H1 (cell line): Measurements from ENCODE around the gene PLLP. TPM values are rescaled to one million over a fixed set of nuclear protein-coding genes. Genes with fewer than 3 reads are reported as not detected.
A peak's percentile ranks its signal among the peaks of the same experiment; 100 is the strongest.

Experiments used
- CTCF ChIA-PET: fragments of 300-600 bp; sonication (Branson Sonifier 250); formaldehyde crosslinking; loops from one replicate; lab custom pipeline; 2021; ENCODE audit not compliant: partially characterized antibody; lab: Charles Lee
- POLR2A ChIA-PET: fragments of 300-600 bp; sonication (Branson Sonifier 250); formaldehyde crosslinking; loops from one replicate; lab custom pipeline; 2021; ENCODE audit warnings: inconsistent platforms; ENCODE audit not compliant: partially characterized antibody; lab: Charles Lee
- DNase-seq, 2 experiments: peaks; one replicate each; pipeline versions ENCODE4 v3.0.0 to v3.0.0-alpha.2; 2010 to 2022; ENCODE audit warnings: low spot score in 2 of 2, low read depth in 1 of 2, mixed read lengths in 1 of 2
- FAIRE-seq: peaks from 2 replicates; lab custom pipeline; 2011; peaks lifted over from hg19 to GRCh38; lab: Jason Lieb, UNC
- H2AFZ ChIP-seq: 2 replicates; pipeline ENCODE4 v1.8.1; 2012; ENCODE audit warnings: low read length, inconsistent platforms
- H2AK5ac ChIP-seq: 2 replicates; pipeline ENCODE4 v1.6.1; 2013; ENCODE audit warnings: low read depth, low read length
- H2BK120ac ChIP-seq: replicated peaks from 2 replicates; pipeline ENCODE3; 2013; ENCODE audit warnings: low read depth, low read length, inconsistent platforms
- H2BK12ac ChIP-seq: 2 replicates; pipeline ENCODE4 v1.6.1; 2013; ENCODE audit warnings: low read depth, low read length
- H2BK15ac ChIP-seq: 2 replicates; pipeline ENCODE4 v1.6.1; 2013; ENCODE audit warnings: low read length
- H2BK20ac ChIP-seq: 2 replicates; pipeline ENCODE4 v1.6.1; 2013; ENCODE audit warnings: low read length
- H2BK5ac ChIP-seq: 2 replicates; pipeline ENCODE4 v1.6.1; 2013; ENCODE audit warnings: low read depth, low read length
- H3K14ac ChIP-seq: 2 replicates; pipeline ENCODE4 v1.6.1; 2013; ENCODE audit warnings: inconsistent platforms; ENCODE audit not compliant: insufficient read length
- H3K18ac ChIP-seq: 2 replicates; pipeline ENCODE4 v1.6.1; 2013; ENCODE audit warnings: low read length; ENCODE audit errors: extremely low read depth
- H3K23ac ChIP-seq: 2 replicates; pipeline ENCODE4 v1.6.1; 2013; ENCODE audit warnings: inconsistent platforms; ENCODE audit not compliant: insufficient read length
- H3K23me2 ChIP-seq: 2 replicates; pipeline ENCODE4 v1.6.1; 2013; ENCODE audit warnings: low read depth, low read length
- H3K27ac ChIP-seq: 2 replicates; pipeline ENCODE4 v1.6.1; 2011; ENCODE audit warnings: low read depth, low read length, inconsistent platforms
- H3K27me3 ChIP-seq, 4 experiments: replicated peaks in 1 of 4; 1 replicate in 1 of 4; 2 replicates in 3 of 4; pipeline versions ENCODE4 v1.6.1 to v1.8.1; 2011 to 2013; ENCODE audit warnings: low read length in 3 of 4, mild to moderate bottlenecking in 3 of 4, inconsistent platforms in 2 of 4, mixed read lengths in 2 of 4, moderate library complexity in 1 of 4; ENCODE audit not compliant: control insufficient read depth in 3 of 4, insufficient read depth in 3 of 4; ENCODE audit errors: extremely low read depth in 1 of 4
- H3K36me3 ChIP-seq, 4 experiments: 2 replicates each; pipeline versions ENCODE4 v1.6.1 to v1.8.1; 2011 to 2013; ENCODE audit warnings: mild to moderate bottlenecking in 4 of 4, low read length in 3 of 4, moderate library complexity in 2 of 4, control low read depth in 1 of 4, inconsistent platforms in 1 of 4; ENCODE audit not compliant: insufficient read depth in 4 of 4, control insufficient read depth in 2 of 4
- H3K4ac ChIP-seq: replicated peaks from 2 replicates; pipeline ENCODE3; 2013; ENCODE audit warnings: low read length, low read depth, mixed read lengths, inconsistent platforms; ENCODE audit not compliant: insufficient read length
- H3K4me1 ChIP-seq, 4 experiments: replicated peaks in 1 of 4; 1 replicate in 1 of 4; 2 replicates in 3 of 4; pipeline versions ENCODE4 v1.6.1 to v1.8.1; 2011 to 2013; ENCODE audit warnings: low read length in 3 of 4, inconsistent platforms in 2 of 4, mixed read lengths in 1 of 4; ENCODE audit not compliant: insufficient read depth in 4 of 4, control insufficient read depth in 3 of 4
- H3K4me2 ChIP-seq, 2 experiments: 2 replicates each; pipeline versions ENCODE4 v1.6.1 to v1.8.1; 2011 to 2013; ENCODE audit warnings: low read depth in 2 of 2, low read length in 2 of 2, control low read depth in 1 of 2, inconsistent platforms in 1 of 2, mild to moderate bottlenecking in 1 of 2; ENCODE audit not compliant: insufficient read depth in 1 of 2
- H3K4me3 ChIP-seq, 4 experiments: fragments of 200-600, 300-600 bp in 1 of 4; sonication (generic), shearing (Covaris generic), sonication (Bioruptor Twin) in 1 of 4; 2 replicates each; pipeline versions ENCODE4 v1.5.1 to v1.8.1; 2011 to 2016; ENCODE audit warnings: low read length in 4 of 4, low read depth in 3 of 4, control low read depth in 2 of 4, inconsistent platforms in 2 of 4, mild to moderate bottlenecking in 2 of 4, mixed read lengths in 1 of 4, moderate library complexity in 1 of 4; ENCODE audit not compliant: insufficient read depth in 2 of 4; ENCODE audit errors: extremely low read depth in 1 of 4
- H3K56ac ChIP-seq: replicated peaks from 2 replicates; pipeline ENCODE3; 2013; ENCODE audit warnings: low read depth, mild to moderate bottlenecking, mixed read lengths, low read length, inconsistent platforms; ENCODE audit not compliant: insufficient read length
- H3K79me1 ChIP-seq: 2 replicates; pipeline ENCODE4 v1.6.1; 2013; ENCODE audit warnings: low read depth, low read length, control low read depth
- H3K79me2 ChIP-seq, 2 experiments: 2 replicates each; pipeline versions ENCODE4 v1.6.1 to v1.8.1; 2012 to 2013; ENCODE audit warnings: low read length in 2 of 2, mild to moderate bottlenecking in 2 of 2, inconsistent platforms in 1 of 2; ENCODE audit not compliant: insufficient read depth in 2 of 2, control insufficient read depth in 1 of 2
- H3K9ac ChIP-seq, 4 experiments: replicated peaks in 1 of 4; 1 replicate in 1 of 4; 2 replicates in 3 of 4; pipeline versions ENCODE4 v1.6.1 to v1.8.1; 2011 to 2013; ENCODE audit warnings: low read depth in 3 of 4, low read length in 3 of 4, control low read depth in 2 of 4, mild to moderate bottlenecking in 2 of 4, moderate library complexity in 2 of 4, inconsistent platforms in 1 of 4; ENCODE audit errors: extremely low read depth in 1 of 4
- H3K9me3 ChIP-seq, 2 experiments: 2 replicates each; pipeline versions ENCODE4 v1.6.1 to v1.8.1; 2012 to 2013; ENCODE audit warnings: mild to moderate bottlenecking in 2 of 2, moderate library complexity in 2 of 2, control low read depth in 1 of 2, inconsistent platforms in 1 of 2, low read depth in 1 of 2, low read length in 1 of 2, mixed read lengths in 1 of 2; ENCODE audit not compliant: insufficient read depth in 2 of 2
- H4K20me1 ChIP-seq, 2 experiments: replicated peaks in 1 of 2; 2 replicates each; pipeline versions ENCODE3 to v1.8.1; 2011 to 2013; ENCODE audit warnings: inconsistent platforms in 2 of 2, low read length in 2 of 2, mild to moderate bottlenecking in 1 of 2; ENCODE audit not compliant: insufficient read depth in 2 of 2, control insufficient read depth in 1 of 2
- H4K5ac ChIP-seq: 2 replicates; pipeline ENCODE4 v1.6.1; 2013; ENCODE audit warnings: low read length, low read depth, mixed read lengths, inconsistent platforms; ENCODE audit not compliant: insufficient read length
- H4K8ac ChIP-seq: 2 replicates; pipeline ENCODE4 v1.8.0; 2013; ENCODE audit warnings: mild to moderate bottlenecking, moderate library complexity, low read length, inconsistent platforms; ENCODE audit not compliant: insufficient read depth; ENCODE audit errors: extremely low read depth
- H4K91ac ChIP-seq: replicated peaks from 2 replicates; pipeline ENCODE3; 2013; ENCODE audit warnings: low read length, mixed read lengths, inconsistent platforms; ENCODE audit not compliant: insufficient read length
- FOSL1 ChIP-seq: IDR thresholded peaks from 2 replicates; pipeline ENCODE4 v1.6.1; 2011; ENCODE audit warnings: mild to moderate bottlenecking, low read depth, low read length, moderate library complexity; ENCODE audit not compliant: insufficient read depth
- POU5F1 ChIP-seq: IDR thresholded peaks from 2 replicates; pipeline ENCODE4 v1.6.1; 2011; ENCODE audit warnings: low read depth, mild to moderate bottlenecking, low read length, moderate library complexity
- whole genome bisulfite sequencing, 2 experiments: shearing (Covaris generic) in 1 of 2; methylation state at CpG; one replicate each; pipeline versions ENCODE4 v1.1.6 to v1.1.7; 2013 to 2015; ENCODE audit warnings: low lambda C conversion rate in 2 of 2, mixed read lengths in 2 of 2, inconsistent platforms in 1 of 2, low coverage in 1 of 2, missing lambda C conversion rate in 1 of 2; ENCODE audit not compliant: insufficient replicate concordance in 2 of 2, insufficient coverage in 1 of 2, insufficient read length in 1 of 2; ENCODE audit errors: extremely low coverage in 1 of 2, missing lambda C conversion rate in 1 of 2; 5-methylcytosine and 5-hydroxymethylcytosine counted together
- polyA plus RNA-seq, 7 experiments: library from polyadenylated mRNA; depleted of rRNA in 3 of 7; stranded (reverse) in 5 of 7; unstranded in 2 of 7; fragments of >200 nt in 5 of 7; fragments of 200-250 nt in 2 of 7; gene quantifications; 1 replicate in 5 of 7; 2 replicates in 1 of 7; 4 replicates in 1 of 7; pipeline versions ENCODE4 v1.2.1 to v1.2.3, GENCODE V29; 2011 to 2013; ENCODE audit warnings: missing spikeins in 2 of 7, mixed read lengths in 2 of 7
- total RNA-seq: library from RNA; stranded (reverse); fragmentation: NEBNext Ultra II Directional; extraction: Animal tissue kit (Norgen Biotek cat#: 25700); gene quantifications from 2 replicates; pipeline ENCODE4 v1.2.1, GENCODE V29; 2021

The PLLP gene
- total and polyA plus RNA-seq, 2 of the 8 experiments (the other 6 are each of a cell fraction or from before 2014, with no cell fraction given) = 2.9 to 10.6 TPM

DNA sequence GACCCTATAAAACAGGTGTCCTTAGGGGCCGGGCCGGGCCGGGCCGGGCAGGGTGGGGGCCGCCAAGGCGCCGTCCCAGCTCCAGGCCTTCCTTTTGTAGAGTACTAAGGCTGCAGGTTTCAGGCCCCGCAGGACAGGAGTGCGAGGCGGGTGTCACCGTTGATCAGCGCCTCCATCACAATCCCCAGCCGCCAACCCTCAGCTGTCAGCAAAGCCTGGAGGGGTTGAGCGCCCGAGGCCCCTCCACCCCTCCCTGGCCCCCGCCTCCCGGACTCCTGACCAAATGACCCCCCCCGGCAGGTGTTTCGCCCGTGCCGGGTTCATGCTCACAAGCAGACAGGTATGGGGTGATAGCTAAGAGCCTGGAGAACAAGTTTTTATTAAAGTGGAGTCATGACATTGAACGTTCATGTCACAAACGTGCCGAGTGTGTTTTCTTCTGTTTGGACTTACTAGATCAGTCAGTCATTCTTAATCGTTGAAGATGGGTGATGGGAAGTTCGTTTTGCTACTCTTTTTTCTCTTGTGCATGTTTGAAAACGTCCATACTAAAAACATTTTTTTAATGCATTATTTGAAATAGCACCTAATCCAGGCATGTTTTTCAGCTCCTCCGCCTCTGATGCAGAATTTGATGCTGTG is 38.9 kb downstream of the PLLP start:
- Histone ChIP-seq H2BK5ac (no peak overlapping the region), H2BK120ac (no peak overlapping the region), H3K4me3 (peak overlapping the region; percentile 40 to 78 (median 63)), H3K14ac (no peak overlapping the region), H3K36me3 (0 out of 8 replicates have a peak, but pooled peaks cover 0 to 3% (median 0%) of the 10 kb centered on the region in 4 experiments), H4K5ac (no peak overlapping the region), H4K20me1 (peaks cover 0 to 2% of the 10 kb centered on the region in 2 experiments), H2AFZ (no peak overlapping the region), H3K79me2 (no peaks in the 10 kb centered on the region), H3K9me3 (no peaks in the 10 kb centered on the region), H3K4me2 (peak overlapping the region; percentile 55 to 67), H2BK20ac (no peak overlapping the region), H2BK15ac (no peak overlapping the region), H4K8ac (peak overlapping the region; percentile 87), H3K18ac (no peak overlapping the region), H3K27ac (no peak overlapping the region), H3K23ac (no peak overlapping the region), H3K4me1 (no peaks in the 10 kb centered on the region; a peak in 1 of 7 replicates), H3K56ac (no peak overlapping the region), H3K23me2 (peaks cover 3% of the 10 kb centered on the region), H2BK12ac (no peak overlapping the region), H3K4ac (no peak overlapping the region), H2AK5ac (no peak overlapping the region), H3K27me3 (no peaks in the 10 kb centered on the region), H4K91ac (no peak overlapping the region), H3K9ac (peak overlapping the region in 3 of 4 experiments; percentile 42 to 74 (median 45); a peak in 3 of 7 replicates), H3K79me1 (no peaks in the 10 kb centered on the region; the same call in 1 of the 2 replicates)
- 23% methylated on average over 13 of the region's 28 CpGs; no CpG with 5 or more reads in 1 of the 2 experiments for WGBS, 2 experiments
- ChIA-PET CTCF (interaction anchor here (1.1 to 2.0 kb wide), 3 partner anchors 10 to 173 kb away, joined by 3 to 6 read pairs (median 3); partner anchors contain the start of gene CCL17), POLR2A (interaction anchor here (0.6 to 1.2 kb wide), 5 partner anchors 8 to 38 kb away, joined by 3 to 4 read pairs (median 4); partner anchors contain the start of gene PLLP)
- DNase-seq (no peak), FAIRE-seq (no peak)
- TF ChIP-seq POU5F1 (no peak), FOSL1 (no peak)
